A549 (cell line): Measurements from ENCODE around the gene HOXC6. TPM values are rescaled to one million over a fixed set of nuclear protein-coding genes. Genes with fewer than 3 reads are reported as not detected.
A peak's percentile ranks its signal among the peaks of the same experiment; 100 is the strongest.

Experiments used
- ATAC-seq, 2 experiments: fragments of 200-7000 bp in 1 of 2; fragments of >200 bp in 1 of 2; cut with Nextera tagmentation in 1 of 2; cut with Tn5 transposase in 1 of 2; 3 replicates each; pipeline versions ENCODE4 v1.8.0 to v1.9.1; 2018 to 2020; ENCODE audit warnings: mild to moderate bottlenecking in 1 of 2, moderate library complexity in 1 of 2
- CTCF ChIA-PET: fragments of 300-600 bp; sonication (Branson Sonifier 250); formaldehyde crosslinking; extraction: SDS; loops from one replicate; lab custom pipeline; 2021; ENCODE audit warnings: antibody characterized with exemption, inconsistent platforms; lab: Yijun Ruan, JAX
- POLR2A ChIA-PET: fragments of 350-600 bp; formaldehyde crosslinking; extraction: SDS; loops from one replicate; lab custom pipeline; 2021; ENCODE audit warnings: antibody characterized with exemption, inconsistent platforms; lab: Yijun Ruan, JAX
- DNase-seq, 2 experiments: peaks; one replicate each; pipeline versions ENCODE4 v3.0.0 to v3.0.0-alpha.2; 2011 to 2016; ENCODE audit warnings: low read depth in 1 of 2, low spot score in 1 of 2
- FAIRE-seq: peaks from 2 replicates; lab custom pipeline; 2011; peaks lifted over from hg19 to GRCh38; lab: Jason Lieb, UNC
- H3K27ac ChIP-seq, 2 experiments: fragments of >200 bp; sonication (Bioruptor Twin); formaldehyde crosslinking; 3 replicates each; pipeline ENCODE4 v1.5.1; 2016 to 2017
- H3K4me1 ChIP-seq: fragments of >200 bp; sonication (Bioruptor Twin); formaldehyde crosslinking; 3 replicates; pipeline ENCODE4 v1.6.1; 2016
- H3K4me2 ChIP-seq: fragments of >200 bp; sonication (Bioruptor Twin); formaldehyde crosslinking; 3 replicates; pipeline ENCODE4 v1.6.1; 2016
- H3K4me3 ChIP-seq: fragments of >200 bp; sonication (Bioruptor Twin); formaldehyde crosslinking; 3 replicates; pipeline ENCODE4 v1.5.1; 2016
- H3K9me3 ChIP-seq: fragments of >200 bp; sonication (Bioruptor Twin); formaldehyde crosslinking; 3 replicates; pipeline ENCODE4 v1.6.1; 2016
- ATOH8 ChIP-seq: fragments of 250-450 bp; sonication (Bioruptor Pico); IDR thresholded peaks from 2 replicates; pipeline ENCODE4 v1.5.0; 2020; ENCODE audit warnings: low read depth, mild to moderate bottlenecking, moderate library complexity
- BCL3 ChIP-seq: fragments of >200 bp; sonication (Bioruptor Twin); formaldehyde crosslinking; IDR thresholded peaks from 3 replicates; pipeline ENCODE4 v1.6.1; 2016
- CBX2 ChIP-seq: fragments of 200-600 bp; sonication (generic); IDR thresholded peaks from 2 replicates; pipeline ENCODE4 v1.6.1; 2016; ENCODE audit warnings: low read depth, mild to moderate bottlenecking, borderline replicate concordance
- CHD2 ChIP-seq: fragments of 150-350 bp; IDR thresholded peaks from 2 replicates; pipeline ENCODE4 v1.6.1; 2014; ENCODE audit warnings: low read length; ENCODE audit not compliant: partially characterized antibody
- CHD4 ChIP-seq: fragments of 200-600 bp; sonication (generic); IDR thresholded peaks from 2 replicates; pipeline ENCODE4 v1.6.1; 2016; ENCODE audit warnings: antibody characterized with exemption, mild to moderate bottlenecking, borderline replicate concordance
- EHMT2 ChIP-seq: fragments of 200-600 bp; sonication (generic); IDR thresholded peaks from 2 replicates; pipeline ENCODE4 v1.6.1; 2016; ENCODE audit warnings: antibody characterized with exemption, low read depth, mild to moderate bottlenecking, moderate library complexity
- ESRRA ChIP-seq: fragments of 150-350 bp; IDR thresholded peaks from 2 replicates; pipeline ENCODE4 v1.6.1; 2014; ENCODE audit warnings: mild to moderate bottlenecking, low read length, borderline replicate concordance
- FOSB ChIP-seq: fragments of 250-450 bp; sonication (Bioruptor Pico); IDR thresholded peaks from 2 replicates; pipeline ENCODE4 v1.5.0; 2020; ENCODE audit warnings: mild to moderate bottlenecking, moderate library complexity
- GATA3 ChIP-seq: IDR thresholded peaks from 2 replicates; pipeline ENCODE4 v1.6.1; 2012; ENCODE audit warnings: borderline replicate concordance
- HDAC2 ChIP-seq: fragments of 200-600 bp; sonication (generic); IDR thresholded peaks from 2 replicates; pipeline ENCODE4 v1.6.1; 2016
- HEYL ChIP-seq: fragments of 250-450 bp; sonication (Bioruptor Pico); IDR thresholded peaks from 2 replicates; pipeline ENCODE4 v1.8.0; 2021; ENCODE audit warnings: mild to moderate bottlenecking, moderate library complexity
- HOXA7 ChIP-seq: fragments of 250-450 bp; sonication (Bioruptor Pico); IDR thresholded peaks from 2 replicates; pipeline ENCODE4 v1.5.0; 2020; ENCODE audit warnings: mild to moderate bottlenecking, moderate library complexity
- HOXB13 ChIP-seq: fragments of 250-450 bp; sonication (Bioruptor Pico); IDR thresholded peaks from 2 replicates; pipeline ENCODE4 v1.5.0; 2020; ENCODE audit warnings: low read depth, mild to moderate bottlenecking, moderate library complexity
- HOXB5 ChIP-seq: fragments of 250-450 bp; sonication (Bioruptor Pico); IDR thresholded peaks from 2 replicates; pipeline ENCODE4 v1.5.0; 2020; ENCODE audit warnings: mild to moderate bottlenecking, moderate library complexity
- KDM1A ChIP-seq: fragments of 200-600 bp; sonication (generic); IDR thresholded peaks from 2 replicates; pipeline ENCODE4 v1.6.1; 2016; ENCODE audit warnings: low read depth, mild to moderate bottlenecking
- MAZ ChIP-seq: fragments of 150-350 bp; IDR thresholded peaks from 2 replicates; pipeline ENCODE4 v1.6.1; 2014; ENCODE audit warnings: antibody characterized with exemption, low read depth, low read length, borderline replicate concordance
- POLR2AphosphoS2 ChIP-seq: conservative IDR thresholded peaks from 2 replicates; pipeline ENCODE4 v1.6.1; 2012; ENCODE audit warnings: low read length, improper control_type of control experiment, inconsistent platforms
- RAD21 ChIP-seq, 2 experiments: fragments of >200 bp in 1 of 2; sonication (Bioruptor Twin) in 1 of 2; formaldehyde crosslinking in 1 of 2; IDR thresholded peaks in 1 of 2; conservative IDR thresholded peaks in 1 of 2; 2 replicates in 1 of 2; 3 replicates in 1 of 2; pipeline ENCODE4 v1.6.1; 2012 to 2018; ENCODE audit warnings: inconsistent platforms in 1 of 2
- RARB ChIP-seq: fragments of 250-450 bp; sonication (Bioruptor Pico); IDR thresholded peaks from 2 replicates; pipeline ENCODE4 v1.8.0; 2021; ENCODE audit warnings: mild to moderate bottlenecking, moderate library complexity
- RFX5 ChIP-seq: fragments of 450-650 bp; IDR thresholded peaks from 2 replicates; pipeline ENCODE4 v1.7.1; 2014; ENCODE audit warnings: antibody characterized with exemption, mild to moderate bottlenecking, moderate library complexity
- SMC3 ChIP-seq: fragments of >200 bp; sonication (Bioruptor Twin); formaldehyde crosslinking; IDR thresholded peaks from 3 replicates; pipeline ENCODE4 v1.6.1; 2018; ENCODE audit warnings: inconsistent platforms
- TP53 ChIP-seq: fragments of 250-450 bp; sonication (Bioruptor Pico); IDR thresholded peaks from 2 replicates; pipeline ENCODE4 v1.5.0; 2021; ENCODE audit warnings: mild to moderate bottlenecking, moderate library complexity
- USF2 ChIP-seq: fragments of 450-650 bp; IDR thresholded peaks from 2 replicates; pipeline ENCODE4 v1.6.1; 2014; ENCODE audit warnings: antibody characterized with exemption
- ZC3H11A ChIP-seq: fragments of 450-650 bp; IDR thresholded peaks from 2 replicates; pipeline ENCODE4 v1.6.1; 2014; ENCODE audit warnings: antibody characterized with exemption, mild to moderate bottlenecking
- ZFP36 ChIP-seq: fragments of 450-650 bp; IDR thresholded peaks from 2 replicates; pipeline ENCODE4 v1.6.1; 2014; ENCODE audit warnings: borderline replicate concordance; ENCODE audit not compliant: partially characterized antibody
- ZNF302 ChIP-seq: fragments of 250-450 bp; sonication (Bioruptor Pico); IDR thresholded peaks from 2 replicates; pipeline ENCODE4 v1.9.0; 2021; ENCODE audit warnings: inconsistent platforms, mild to moderate bottlenecking, moderate library complexity
- WGBS: methylation state at CpG from one replicate; pipeline ENCODE4 v1.1.6; 2017; ENCODE audit errors: missing lambda C conversion rate; 5-methylcytosine and 5-hydroxymethylcytosine counted together
- polyA plus RNA-seq, 4 experiments: library from polyadenylated mRNA; depleted of rRNA in 3 of 4; stranded (reverse); fragments of >200 nt; fragmentation: RNase III in 1 of 4; extraction: RNeasy Plus Mini Kit Qiagen cat#74134 plus additional on column Dnase treatment in 1 of 4; gene quantifications; 2 replicates in 3 of 4; 3 replicates in 1 of 4; pipeline ENCODE4 v1.2.3, GENCODE V29; 2011 to 2017
- TF ChIP-seq, protein P1 (sequence below): fragments of 150-350 bp; IDR thresholded peaks from 2 replicates; pipeline ENCODE4 v1.6.1; 2014; ENCODE audit warnings: low read depth, mild to moderate bottlenecking, low read length
- TF ChIP-seq, protein P2 (sequence below): IDR thresholded peaks from 2 replicates; pipeline ENCODE4 v1.6.1; 2012

Gene HOXC6
- polyA plus RNA-seq, 2 of the 4 experiments (the other 2 are of a cell fraction): 5.2 to 6.0 TPM

DNA sequence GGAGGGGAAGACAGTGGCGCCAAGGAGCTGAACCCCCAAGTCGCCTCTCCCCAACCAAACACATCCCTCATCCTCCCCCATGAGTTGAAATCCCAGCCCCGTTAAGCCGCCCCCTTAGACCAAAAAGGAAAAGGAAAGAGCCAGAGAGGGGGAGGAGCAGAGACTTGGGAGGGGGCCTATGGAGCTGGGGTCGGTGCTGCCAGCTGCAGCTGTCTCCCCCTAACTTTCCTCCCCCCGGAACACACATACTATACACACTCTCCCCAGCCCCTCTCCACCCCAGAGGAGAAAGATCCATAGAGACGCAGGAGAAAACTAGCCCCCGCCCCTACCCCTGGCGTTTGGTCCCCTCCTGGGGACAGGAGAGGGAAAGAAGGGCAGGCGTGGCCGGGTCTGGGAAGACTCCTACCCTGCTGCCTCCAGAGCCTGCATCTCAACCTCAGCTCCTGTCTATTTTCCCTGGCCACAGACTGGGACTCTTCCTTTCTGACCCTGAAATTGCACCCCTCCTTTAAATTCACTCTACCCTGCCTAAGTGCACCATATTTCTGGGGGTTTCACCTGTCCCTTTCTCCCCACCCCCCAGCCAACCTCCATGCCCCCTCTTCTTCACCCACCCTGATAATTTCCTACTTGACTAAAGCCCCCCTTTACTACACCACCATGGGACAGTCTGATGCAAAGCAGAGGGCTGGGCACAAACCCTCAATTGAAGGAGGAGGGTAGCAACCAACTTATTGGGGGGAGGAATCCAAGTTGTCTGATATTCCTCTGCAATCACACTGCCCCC, 29.9 kb upstream of the HOXC6 start:
- no peak for DNase-seq
- H3K27ac ChIP-seq: no peak overlapping the region
- peak overlapping the region; percentile 87; the same call in 2 of the 3 replicates for H3K4me2 ChIP-seq
- ChIA-PET POLR2A (interaction anchor here (0.6 to 1.0 kb wide), 2 partner anchors 11 to 193 kb away, joined by 3 to 5 read pairs; no protein-coding TSS in a partner anchor), CTCF (interaction anchor here (1.1 to 28.7 kb wide), 8 partner anchors 7 to 241 kb away, joined by 3 to 1074 read pairs (median 11); partner anchors contain the start of genes HOXC10, HOXC5 and SMUG1)
- no peak for TF ChIP-seq CHD2
- TF ChIP-seq CHD4: no peak
- no peak for TF ChIP-seq MAZ
- no peak for TF ChIP-seq ESRRA
- TF ChIP-seq RFX5: no peak
- no peak for TF ChIP-seq CBX2
- no peak for TF ChIP-seq ZC3H11A
- no peak for TF ChIP-seq SMC3
- TF ChIP-seq HOXB13 (CRISPR knock-in tag): no peak
- TF ChIP-seq ZNF302 (CRISPR knock-in tag): no peak
- TF ChIP-seq RARB: no peak
- no peak for TF ChIP-seq HOXB5 (CRISPR knock-in tag)
- no peak for TF ChIP-seq ZFP36
- TF ChIP-seq RAD21 (conservative IDR thresholded peaks at IDR 0.05 in 1 of 2, IDR thresholded peaks at IDR 0.05 in 1 of 2): no peak
- TF ChIP-seq HEYL (CRISPR knock-in tag): no peak
- TF ChIP-seq, protein P1, sequence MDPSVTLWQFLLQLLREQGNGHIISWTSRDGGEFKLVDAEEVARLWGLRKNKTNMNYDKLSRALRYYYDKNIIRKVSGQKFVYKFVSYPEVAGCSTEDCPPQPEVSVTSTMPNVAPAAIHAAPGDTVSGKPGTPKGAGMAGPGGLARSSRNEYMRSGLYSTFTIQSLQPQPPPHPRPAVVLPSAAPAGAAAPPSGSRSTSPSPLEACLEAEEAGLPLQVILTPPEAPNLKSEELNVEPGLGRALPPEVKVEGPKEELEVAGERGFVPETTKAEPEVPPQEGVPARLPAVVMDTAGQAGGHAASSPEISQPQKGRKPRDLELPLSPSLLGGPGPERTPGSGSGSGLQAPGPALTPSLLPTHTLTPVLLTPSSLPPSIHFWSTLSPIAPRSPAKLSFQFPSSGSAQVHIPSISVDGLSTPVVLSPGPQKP: no peak
- no peak for TF ChIP-seq USF2
- no peak for ATAC-seq
- peaks cover 14% of the 10 kb centered on the region for H3K4me1 ChIP-seq
- 81% methylated on average over 10 of the region's 11 CpGs for WGBS
- H3K9me3 ChIP-seq: no peaks in the 10 kb centered on the region
- no peak for FAIRE-seq
- H3K4me3 ChIP-seq: no peak overlapping the region

DNA sequence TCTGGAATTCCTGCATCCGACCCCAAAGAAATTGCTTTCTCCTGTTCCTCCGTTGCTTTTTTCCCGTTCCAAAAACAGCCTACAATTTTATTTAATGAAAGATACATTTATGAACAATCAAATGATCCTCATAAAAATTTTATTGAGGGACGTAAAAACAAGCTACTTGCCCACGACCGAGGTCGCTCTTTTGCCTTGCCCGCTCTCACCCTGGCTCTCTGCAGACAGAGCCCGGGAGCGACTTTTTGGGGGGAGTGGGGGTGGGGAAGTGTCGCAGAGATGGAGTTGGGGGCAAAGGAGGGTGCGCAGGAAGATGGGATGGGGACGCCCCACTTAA, 29.4 kb upstream of the HOXC6 start:
- ChIA-PET POLR2A (interaction anchor here (1.0 to 1.6 kb wide), 2 partner anchors 8 to 11 kb away, joined by 3 to 4 read pairs; no protein-coding TSS in a partner anchor), CTCF (interaction anchor here (1.1 to 28.7 kb wide), 8 partner anchors 8 to 242 kb away, joined by 3 to 1074 read pairs (median 12); partner anchors contain the start of genes HOXC10, HOXC5, HOXC8 and SMUG1)
- ATAC-seq: no peak
- WGBS: 54% methylated on average over 13 of the region's 13 CpGs
- FAIRE-seq: no peak
- Histone ChIP-seq H3K27ac (peak overlapping the region; percentile 93 to 96; a peak in 5 of 6 replicates), H3K4me2 (peak overlapping the region; percentile 87), H3K4me3 (peak overlapping the region; percentile 83), H3K4me1 (peaks cover 14% of the 10 kb centered on the region), H3K9me3 (no peaks in the 10 kb centered on the region)
- no peak for DNase-seq
- TF ChIP-seq CBX2 (no peak), KDM1A (no peak), HOXA7 (no peak), POLR2AphosphoS2 (no peak), TP53 (CRISPR knock-in tag) (no peak), ATOH8 (CRISPR knock-in tag) (no peak), HDAC2 (no peak), RAD21 (conservative IDR thresholded peaks at IDR 0.05 in 1 of 2, IDR thresholded peaks at IDR 0.05 in 1 of 2) (no peak), USF2 (no peak), BCL3 (no peak), ZC3H11A (no peak), SMC3 (no peak), FOSB (CRISPR knock-in tag) (no peak), EHMT2 (no peak), GATA3 (no peak)
- TF ChIP-seq, protein P2, sequence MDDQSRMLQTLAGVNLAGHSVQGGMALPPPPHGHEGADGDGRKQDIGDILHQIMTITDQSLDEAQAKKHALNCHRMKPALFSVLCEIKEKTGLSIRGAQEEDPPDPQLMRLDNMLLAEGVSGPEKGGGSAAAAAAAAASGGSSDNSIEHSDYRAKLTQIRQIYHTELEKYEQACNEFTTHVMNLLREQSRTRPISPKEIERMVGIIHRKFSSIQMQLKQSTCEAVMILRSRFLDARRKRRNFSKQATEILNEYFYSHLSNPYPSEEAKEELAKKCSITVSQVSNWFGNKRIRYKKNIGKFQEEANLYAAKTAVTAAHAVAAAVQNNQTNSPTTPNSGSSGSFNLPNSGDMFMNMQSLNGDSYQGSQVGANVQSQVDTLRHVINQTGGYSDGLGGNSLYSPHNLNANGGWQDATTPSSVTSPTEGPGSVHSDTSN: no peak
- TF ChIP-seq, protein P1: no peak
